ENCODE measurements around the gene ADGRB2. TPM values are rescaled to one million over a fixed set of nuclear protein-coding genes. Genes with fewer than 3 reads are reported as not detected.
A peak's percentile ranks its signal among the peaks of the same experiment; 100 is the strongest.

The ADGRB2 gene
- polyA plus RNA-seq, 3 donors = not detected

DNA sequence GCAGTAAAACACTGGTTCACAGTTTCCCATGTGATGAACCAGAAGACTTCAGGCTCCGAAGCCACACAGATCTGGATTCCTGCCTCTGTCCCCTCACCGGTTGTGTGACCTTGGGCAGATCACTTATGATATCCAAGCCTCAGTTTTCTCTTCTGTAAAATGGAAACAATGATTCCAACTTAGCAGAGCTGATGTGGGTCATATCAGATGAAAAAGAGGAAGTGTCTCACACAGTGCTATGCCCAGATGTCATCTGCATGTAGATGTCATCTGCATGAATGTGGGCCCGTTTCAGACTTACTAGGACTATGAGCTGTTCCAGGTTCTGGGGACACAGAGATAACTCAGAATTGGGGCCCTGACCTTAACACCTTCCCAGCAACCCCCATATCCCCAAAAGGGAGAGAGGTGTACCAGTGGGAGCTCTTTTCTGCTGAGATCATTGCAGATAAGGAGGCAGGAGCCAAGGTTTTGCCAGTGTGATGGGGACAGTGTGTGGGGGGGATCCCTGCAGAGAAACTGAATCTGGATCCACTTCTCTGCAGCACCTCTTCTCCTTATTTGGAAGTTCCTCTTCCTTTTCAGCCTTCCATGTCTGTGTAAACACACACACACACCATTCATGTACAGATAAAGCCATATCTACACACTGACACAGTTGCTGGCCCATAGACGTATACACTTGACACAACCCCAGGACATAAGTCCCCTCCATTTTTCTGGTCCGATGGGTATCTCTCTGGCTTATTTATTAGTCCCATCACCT is 5.0 kb upstream of the ADGRB2 start:
- H3K4me3 ChIP-seq (replicated peaks in 1 of 3; ENCODE audit: low read depth in 2 of 3, low read length in 3 of 3) = no peak overlapping the region
- no peak overlapping the region for H2AFZ ChIP-seq (ENCODE audit: insufficient read depth, low read depth, low read length, poor library complexity, severe bottlenecking)
- H3K9ac ChIP-seq (ENCODE audit: insufficient read depth, low read length, poor library complexity, severe bottlenecking) = no peak overlapping the region
- peak in 2 of 3 donors; percentile 14 to 20 for DNase-seq
- Mint-ChIP-seq H3K4me3 (peak overlapping the region in 1 of 2 donors; percentile 26), H3K9me3 (peaks cover 0 to 16% (median 11%) of the 10 kb centered on the region in 7 donors), H3K4me1 (peaks cover 20% of the 10 kb centered on the region), H3K27ac (no peak overlapping the region), H3K27me3 (ENCODE audit: low read depth in 3 of 3) (peaks cover 80 to 97% (median 90%) of the 10 kb centered on the region in 3 donors), H3K36me3 (peaks cover 5 to 9% of the 10 kb centered on the region in 2 donors)
- peaks cover 3 to 6% of the 10 kb centered on the region in 2 donors for H3K4me1 ChIP-seq (ENCODE audit: control insufficient read depth in 1 of 2, insufficient read depth in 2 of 2, low read length in 2 of 2)
- no peak overlapping the region for H3K27ac ChIP-seq (ENCODE audit: low read depth in 1 of 2, low read length in 2 of 2)
- no peak overlapping the region for H3K4me2 ChIP-seq (replicated peaks; ENCODE audit: extremely low read depth, low read length, poor library complexity, severe bottlenecking)
- H4K20me1 ChIP-seq (ENCODE audit: insufficient read depth, low read length) = no peaks in the 10 kb centered on the region
- H3K9me3 ChIP-seq (replicated peaks in 1 of 2; ENCODE audit: control insufficient read depth in 1 of 2, insufficient read depth in 1 of 2, low read length in 2 of 2) = peaks cover 0 to 28% of the 10 kb centered on the region in 2 donors
- WGBS (ENCODE audit: insufficient coverage) = 84% methylated on average over 3 of the region's 5 CpGs
- TF ChIP-seq, protein P1, sequence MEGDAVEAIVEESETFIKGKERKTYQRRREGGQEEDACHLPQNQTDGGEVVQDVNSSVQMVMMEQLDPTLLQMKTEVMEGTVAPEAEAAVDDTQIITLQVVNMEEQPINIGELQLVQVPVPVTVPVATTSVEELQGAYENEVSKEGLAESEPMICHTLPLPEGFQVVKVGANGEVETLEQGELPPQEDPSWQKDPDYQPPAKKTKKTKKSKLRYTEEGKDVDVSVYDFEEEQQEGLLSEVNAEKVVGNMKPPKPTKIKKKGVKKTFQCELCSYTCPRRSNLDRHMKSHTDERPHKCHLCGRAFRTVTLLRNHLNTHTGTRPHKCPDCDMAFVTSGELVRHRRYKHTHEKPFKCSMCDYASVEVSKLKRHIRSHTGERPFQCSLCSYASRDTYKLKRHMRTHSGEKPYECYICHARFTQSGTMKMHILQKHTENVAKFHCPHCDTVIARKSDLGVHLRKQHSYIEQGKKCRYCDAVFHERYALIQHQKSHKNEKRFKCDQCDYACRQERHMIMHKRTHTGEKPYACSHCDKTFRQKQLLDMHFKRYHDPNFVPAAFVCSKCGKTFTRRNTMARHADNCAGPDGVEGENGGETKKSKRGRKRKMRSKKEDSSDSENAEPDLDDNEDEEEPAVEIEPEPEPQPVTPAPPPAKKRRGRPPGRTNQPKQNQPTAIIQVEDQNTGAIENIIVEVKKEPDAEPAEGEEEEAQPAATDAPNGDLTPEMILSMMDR (IDR thresholded peaks at IDR 0.05) = no peak
- H3K36me3 ChIP-seq (replicated peaks in 1 of 2; ENCODE audit: control insufficient read depth in 1 of 2, insufficient read depth in 2 of 2, low read length in 2 of 2) = no peaks in the 10 kb centered on the region
- intact Hi-C loops (cut with micrococcal nuclease) = no loop called here
- no peaks in the 10 kb centered on the region for H3K79me2 ChIP-seq (ENCODE audit: insufficient read depth, low read length)
- H3K27me3 ChIP-seq (ENCODE audit: control insufficient read depth in 2 of 2, insufficient read depth in 2 of 2, low read length in 2 of 2) = peaks cover 46 to 93% of the 10 kb centered on the region in 2 donors

DNA sequence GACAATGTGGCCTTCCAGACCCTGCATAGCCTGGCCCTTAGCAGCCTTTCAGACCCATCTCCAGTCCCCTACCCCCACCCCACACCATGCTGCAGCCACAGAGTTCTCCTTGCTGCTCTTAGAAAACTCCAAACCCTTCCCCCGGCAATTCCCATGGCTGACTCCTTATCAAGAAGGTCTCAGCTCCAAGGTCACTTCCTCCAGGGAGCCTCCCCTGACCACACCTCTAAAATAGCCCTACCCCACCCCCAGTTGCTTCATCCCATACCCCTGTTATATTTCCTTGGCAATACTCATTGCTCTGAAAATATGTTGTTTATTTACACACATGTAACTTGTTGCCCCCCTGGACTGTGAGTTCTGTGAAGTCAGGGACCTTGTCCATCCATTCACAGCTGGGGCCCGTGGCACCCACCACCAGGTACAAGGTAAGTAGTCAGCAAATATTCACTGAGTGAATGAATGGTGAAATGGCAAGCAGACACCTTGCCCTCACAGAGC is 4.3 kb upstream of the ADGRB2 start:
- Histone ChIP-seq H3K4me1 (ENCODE audit: control insufficient read depth in 1 of 2, insufficient read depth in 2 of 2, low read length in 2 of 2) (peaks cover 5 to 10% of the 10 kb centered on the region in 2 donors), H4K20me1 (ENCODE audit: insufficient read depth, low read length) (no peaks in the 10 kb centered on the region), H3K27me3 (ENCODE audit: control insufficient read depth in 2 of 2, insufficient read depth in 2 of 2, low read length in 2 of 2) (peaks cover 41 to 89% of the 10 kb centered on the region in 2 donors), H3K9ac (ENCODE audit: insufficient read depth, low read length, poor library complexity, severe bottlenecking) (no peak overlapping the region), H2AFZ (ENCODE audit: insufficient read depth, low read depth, low read length, poor library complexity, severe bottlenecking) (no peak overlapping the region), H3K4me2 (replicated peaks; ENCODE audit: extremely low read depth, low read length, poor library complexity, severe bottlenecking) (no peak overlapping the region), H3K36me3 (replicated peaks in 1 of 2; ENCODE audit: control insufficient read depth in 1 of 2, insufficient read depth in 2 of 2, low read length in 2 of 2) (no peaks in the 10 kb centered on the region), H3K9me3 (replicated peaks in 1 of 2; ENCODE audit: control insufficient read depth in 1 of 2, insufficient read depth in 1 of 2, low read length in 2 of 2) (peaks cover 0 to 23% of the 10 kb centered on the region in 2 donors), H3K4me3 (replicated peaks in 1 of 3; ENCODE audit: low read depth in 2 of 3, low read length in 3 of 3) (no peak overlapping the region), H3K79me2 (ENCODE audit: insufficient read depth, low read length) (no peaks in the 10 kb centered on the region), H3K27ac (ENCODE audit: low read depth in 1 of 2, low read length in 2 of 2) (no peak overlapping the region)
- intact Hi-C loops (cut with micrococcal nuclease) = no loop called here
- WGBS (ENCODE audit: insufficient coverage) = 100% methylated on average over 1 of the region's 2 CpGs
- Mint-ChIP-seq H3K4me3 (peak overlapping the region in 1 of 2 donors; percentile 40), H3K9me3 (peaks cover 0 to 13% (median 11%) of the 10 kb centered on the region in 7 donors), H3K27ac (no peak overlapping the region), H3K4me1 (peaks cover 22% of the 10 kb centered on the region), H3K27me3 (ENCODE audit: low read depth in 3 of 3) (peaks cover 76 to 94% (median 86%) of the 10 kb centered on the region in 3 donors), H3K36me3 (peaks cover 6 to 9% of the 10 kb centered on the region in 2 donors)
- TF ChIP-seq, protein P1 (IDR thresholded peaks at IDR 0.05) = no peak
- no peak for DNase-seq

Data from CD14-positive monocyte (primary cell).